Measurements from ENCODE around the gene CTNNBL1.

DNA sequence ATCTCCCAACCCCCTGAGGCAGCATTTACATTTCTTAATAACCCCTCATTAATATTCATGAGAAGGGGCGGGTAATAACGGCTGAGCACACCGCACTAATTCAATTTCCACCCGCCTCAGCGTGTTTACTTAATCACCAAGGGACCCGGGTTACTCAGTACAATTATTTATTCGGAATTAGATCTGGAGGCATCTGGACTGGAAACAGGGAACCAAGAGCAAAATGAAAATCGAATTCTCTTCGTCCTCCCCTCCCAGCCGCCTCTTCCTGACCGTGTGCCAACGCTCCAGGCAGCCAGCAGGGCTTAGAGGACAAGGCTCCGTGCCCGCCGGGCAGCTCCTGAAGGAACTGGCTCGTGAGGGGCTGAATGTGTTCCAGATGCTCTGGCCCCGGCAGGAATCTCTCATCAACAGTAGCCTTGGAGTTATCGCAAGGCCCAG lies 23.5 kb upstream of the CTNNBL1 start:
- no peak for TF ChIP-seq EZH2 (IDR thresholded peaks at IDR 0.05; ENCODE audit: low read depth, unreplicated experiment)
- TF ChIP-seq, protein P1, sequence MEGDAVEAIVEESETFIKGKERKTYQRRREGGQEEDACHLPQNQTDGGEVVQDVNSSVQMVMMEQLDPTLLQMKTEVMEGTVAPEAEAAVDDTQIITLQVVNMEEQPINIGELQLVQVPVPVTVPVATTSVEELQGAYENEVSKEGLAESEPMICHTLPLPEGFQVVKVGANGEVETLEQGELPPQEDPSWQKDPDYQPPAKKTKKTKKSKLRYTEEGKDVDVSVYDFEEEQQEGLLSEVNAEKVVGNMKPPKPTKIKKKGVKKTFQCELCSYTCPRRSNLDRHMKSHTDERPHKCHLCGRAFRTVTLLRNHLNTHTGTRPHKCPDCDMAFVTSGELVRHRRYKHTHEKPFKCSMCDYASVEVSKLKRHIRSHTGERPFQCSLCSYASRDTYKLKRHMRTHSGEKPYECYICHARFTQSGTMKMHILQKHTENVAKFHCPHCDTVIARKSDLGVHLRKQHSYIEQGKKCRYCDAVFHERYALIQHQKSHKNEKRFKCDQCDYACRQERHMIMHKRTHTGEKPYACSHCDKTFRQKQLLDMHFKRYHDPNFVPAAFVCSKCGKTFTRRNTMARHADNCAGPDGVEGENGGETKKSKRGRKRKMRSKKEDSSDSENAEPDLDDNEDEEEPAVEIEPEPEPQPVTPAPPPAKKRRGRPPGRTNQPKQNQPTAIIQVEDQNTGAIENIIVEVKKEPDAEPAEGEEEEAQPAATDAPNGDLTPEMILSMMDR (conservative IDR thresholded peaks at IDR 0.05; ENCODE audit: low read depth in 2 of 2), result no peak
- no peak for TF ChIP-seq CREB1 (CRISPR knock-in tag; IDR thresholded peaks at IDR 0.05; ENCODE audit: low read depth)
- no peak for TF ChIP-seq NANOG (IDR thresholded peaks at IDR 0.05; ENCODE audit: borderline replicate concordance)
- TF ChIP-seq POLR2AphosphoS5 (IDR thresholded peaks at IDR 0.05; ENCODE audit: low read depth), result no peak
- TF ChIP-seq ZNF331 (CRISPR knock-in tag; IDR thresholded peaks at IDR 0.05; ENCODE audit: low read depth), result no peak
- no peak for TF ChIP-seq REST (IDR thresholded peaks at IDR 0.05; ENCODE audit: unreplicated experiment)
- no peak for TF ChIP-seq JUNB (IDR thresholded peaks at IDR 0.05; ENCODE audit: unreplicated experiment)
- no peak for TF ChIP-seq STAT1 (IDR thresholded peaks at IDR 0.05; ENCODE audit: unreplicated experiment)

All from GM23338 (cell line).